GM13976 (cell line): ENCODE results near the gene ALDH3A2.
A peak's percentile ranks its signal among the peaks of the same experiment; 100 is the strongest.

Experiments
- DNase-seq: peaks from one replicate; pipeline ENCODE4 v3.0.0; 2012; ENCODE audit warnings: low spot score
- in situ Hi-C: fragments of 300-500 bp; cut with MboI; formaldehyde crosslinking; loops from one replicate; pipeline ENCODE4 v1.12.0; 2022; ENCODE audit warnings: low sequenced_read_pairs, mixed read lengths, inconsistent platforms; ENCODE audit not compliant: unreplicated experiment
- TF ChIP-seq, protein P1 (sequence below): IDR thresholded peaks from 2 replicates; pipeline ENCODE4 v1.5.1; 2012; ENCODE audit warnings: borderline replicate concordance, mild to moderate bottlenecking; ENCODE audit not compliant: insufficient read depth; ENCODE audit errors: extremely low read depth, missing control alignments, control extremely low read depth

ALDH3A2 gene

DNA sequence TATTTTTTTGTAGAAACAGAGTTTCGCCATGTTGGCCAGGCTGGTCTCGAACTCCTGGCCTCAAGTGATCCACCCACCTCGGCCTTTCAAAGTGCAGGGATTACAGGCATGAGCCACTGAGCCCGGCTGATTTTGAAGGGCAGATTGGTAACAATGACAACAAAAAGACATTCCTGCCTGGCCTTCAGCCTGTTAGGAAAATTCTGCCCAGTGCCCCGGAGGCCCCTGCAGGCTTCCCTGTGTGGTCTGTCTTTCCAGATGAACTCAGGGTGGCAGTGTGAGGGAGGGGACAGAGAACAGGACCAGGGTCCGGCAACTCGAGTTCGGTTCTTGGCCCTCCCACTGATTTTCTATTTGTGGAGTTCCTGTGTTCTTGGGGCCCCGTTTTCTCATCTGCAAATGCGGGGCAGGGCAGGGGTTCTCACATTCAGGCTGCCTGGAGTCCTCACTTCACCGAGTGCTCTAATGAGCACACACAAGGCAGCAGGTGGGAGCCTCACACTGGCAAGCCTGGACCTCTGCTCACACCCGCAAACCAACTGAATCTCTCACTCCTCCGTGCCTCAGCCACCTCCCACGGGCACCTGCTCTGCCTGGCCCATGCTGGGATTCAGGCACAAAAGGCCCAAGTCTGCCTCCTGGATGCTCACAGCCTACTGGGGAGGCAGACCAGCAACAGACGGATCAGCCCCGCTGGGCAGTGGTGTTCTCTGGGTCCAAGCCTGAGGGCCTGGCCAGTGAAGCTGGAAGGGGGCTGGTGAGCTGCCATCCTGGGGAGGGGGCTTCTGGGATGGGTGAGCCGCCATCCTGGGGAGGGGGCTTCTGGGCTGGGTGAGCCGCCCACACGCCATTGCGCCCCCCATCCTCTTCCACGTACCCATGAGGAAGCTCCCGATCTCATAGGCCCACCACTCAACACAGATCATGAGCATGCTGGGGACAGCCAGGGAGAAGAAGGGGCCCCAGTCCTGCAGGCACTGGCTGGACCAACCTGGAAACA, 57.5 kb downstream of the ALDH3A2 start:
- peak; percentile 37 for DNase-seq
- TF ChIP-seq, protein P1, sequence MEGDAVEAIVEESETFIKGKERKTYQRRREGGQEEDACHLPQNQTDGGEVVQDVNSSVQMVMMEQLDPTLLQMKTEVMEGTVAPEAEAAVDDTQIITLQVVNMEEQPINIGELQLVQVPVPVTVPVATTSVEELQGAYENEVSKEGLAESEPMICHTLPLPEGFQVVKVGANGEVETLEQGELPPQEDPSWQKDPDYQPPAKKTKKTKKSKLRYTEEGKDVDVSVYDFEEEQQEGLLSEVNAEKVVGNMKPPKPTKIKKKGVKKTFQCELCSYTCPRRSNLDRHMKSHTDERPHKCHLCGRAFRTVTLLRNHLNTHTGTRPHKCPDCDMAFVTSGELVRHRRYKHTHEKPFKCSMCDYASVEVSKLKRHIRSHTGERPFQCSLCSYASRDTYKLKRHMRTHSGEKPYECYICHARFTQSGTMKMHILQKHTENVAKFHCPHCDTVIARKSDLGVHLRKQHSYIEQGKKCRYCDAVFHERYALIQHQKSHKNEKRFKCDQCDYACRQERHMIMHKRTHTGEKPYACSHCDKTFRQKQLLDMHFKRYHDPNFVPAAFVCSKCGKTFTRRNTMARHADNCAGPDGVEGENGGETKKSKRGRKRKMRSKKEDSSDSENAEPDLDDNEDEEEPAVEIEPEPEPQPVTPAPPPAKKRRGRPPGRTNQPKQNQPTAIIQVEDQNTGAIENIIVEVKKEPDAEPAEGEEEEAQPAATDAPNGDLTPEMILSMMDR: no peak
- in situ Hi-C loops: no loop called here

GRCh38 chr17:19706791-19707727, 58.5 kb downstream of the ALDH3A2 start:
- peak; percentile 40 for DNase-seq
- in situ Hi-C loops: no loop called here
- TF ChIP-seq, protein P1: no peak

DNA sequence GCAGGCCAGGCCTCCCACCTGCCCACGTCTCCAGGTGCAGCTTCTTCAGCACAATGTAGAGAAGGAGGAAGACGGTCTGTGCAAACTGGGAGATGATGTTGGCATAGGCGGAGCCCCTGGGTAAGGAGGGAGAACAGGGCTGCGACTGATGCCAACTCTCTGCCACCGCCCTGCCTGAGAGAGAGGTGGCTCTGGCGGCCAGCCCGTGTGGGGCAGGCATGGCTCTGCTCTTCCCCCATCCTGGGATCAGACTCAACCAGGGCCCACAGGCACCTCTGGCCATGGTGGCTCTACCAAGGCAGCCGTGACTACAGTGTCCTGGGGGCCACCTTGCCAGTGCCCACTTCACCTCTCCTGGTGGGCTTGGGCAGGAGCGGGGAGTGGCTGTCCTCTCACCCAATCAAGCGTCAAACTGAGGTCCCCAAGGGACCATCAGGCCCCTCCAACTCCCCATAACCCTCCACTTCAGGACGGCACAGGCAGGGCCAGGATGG, 59.2 kb downstream of the ALDH3A2 start:
- TF ChIP-seq, protein P1: no peak
- peak; percentile 32 for DNase-seq
- in situ Hi-C loops: no loop called here

DNA sequence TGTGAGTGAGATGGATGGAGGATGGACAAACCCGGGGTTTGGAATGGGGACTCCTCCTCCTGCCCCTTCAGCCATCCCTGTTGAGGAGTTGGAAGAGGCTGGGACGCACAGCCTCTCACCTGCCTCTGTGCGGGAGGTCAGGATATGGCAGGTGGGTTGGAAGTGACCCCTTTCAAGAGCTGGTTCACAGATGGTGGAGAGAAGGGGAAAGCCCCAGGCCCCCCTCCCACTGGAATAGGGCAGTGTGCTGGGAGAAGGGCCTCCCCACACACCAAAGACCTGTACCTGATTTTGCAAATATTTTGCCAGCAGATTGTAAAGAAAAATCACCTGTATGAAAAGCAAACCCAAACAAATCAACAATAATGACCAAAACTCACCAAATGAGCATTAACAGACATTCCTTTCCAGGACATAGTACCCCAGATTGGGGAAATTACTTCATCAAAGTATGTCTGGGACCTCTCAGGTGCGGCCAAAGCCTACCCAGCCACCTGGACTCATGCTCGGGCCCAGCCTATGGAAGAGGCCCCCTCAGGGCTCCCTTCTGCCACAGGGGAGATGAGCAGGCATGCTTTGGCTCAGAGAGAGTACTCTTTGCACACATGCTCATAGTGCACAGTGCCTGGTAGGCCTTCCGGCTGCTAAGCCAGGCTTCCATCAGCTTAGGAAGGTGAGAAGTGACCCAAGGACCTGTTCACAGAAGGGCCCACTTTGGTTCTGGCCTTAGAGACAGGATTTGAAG, 60.1 kb downstream of the ALDH3A2 start:
- peak; percentile 29 for DNase-seq
- in situ Hi-C loops: no loop called here
- TF ChIP-seq, protein P1: no peak

GRCh38 chr17:19709841-19710240, 61.3 kb downstream of the ALDH3A2 start:
- in situ Hi-C loops: no loop called here
- TF ChIP-seq, protein P1: no peak
- peak; percentile 11 for DNase-seq

- in situ Hi-C loops: no loop called here
- DNase-seq: peak; percentile 14
- TF ChIP-seq, protein P1: no peak
Measured at GRCh38 chr17:19712436-19713004, 64.0 kb downstream of the ALDH3A2 start.
